ENCODE data around the gene VIT. TPM values are rescaled to one million over a fixed set of nuclear protein-coding genes. Genes with fewer than 3 reads are reported as not detected.

VIT gene
- total and polyA plus RNA-seq, 2 donors (not counting 1 experiment from before 2014, with no cell fraction given): 0.17 to 0.62 TPM

GRCh38 chr2:36781907-36782720, 85.6 kb downstream of the VIT start:
- no peaks in the 10 kb centered on the region for H3K79me2 ChIP-seq (ENCODE audit: control insufficient read depth, insufficient read depth, low read length)
- TF ChIP-seq, protein P1, sequence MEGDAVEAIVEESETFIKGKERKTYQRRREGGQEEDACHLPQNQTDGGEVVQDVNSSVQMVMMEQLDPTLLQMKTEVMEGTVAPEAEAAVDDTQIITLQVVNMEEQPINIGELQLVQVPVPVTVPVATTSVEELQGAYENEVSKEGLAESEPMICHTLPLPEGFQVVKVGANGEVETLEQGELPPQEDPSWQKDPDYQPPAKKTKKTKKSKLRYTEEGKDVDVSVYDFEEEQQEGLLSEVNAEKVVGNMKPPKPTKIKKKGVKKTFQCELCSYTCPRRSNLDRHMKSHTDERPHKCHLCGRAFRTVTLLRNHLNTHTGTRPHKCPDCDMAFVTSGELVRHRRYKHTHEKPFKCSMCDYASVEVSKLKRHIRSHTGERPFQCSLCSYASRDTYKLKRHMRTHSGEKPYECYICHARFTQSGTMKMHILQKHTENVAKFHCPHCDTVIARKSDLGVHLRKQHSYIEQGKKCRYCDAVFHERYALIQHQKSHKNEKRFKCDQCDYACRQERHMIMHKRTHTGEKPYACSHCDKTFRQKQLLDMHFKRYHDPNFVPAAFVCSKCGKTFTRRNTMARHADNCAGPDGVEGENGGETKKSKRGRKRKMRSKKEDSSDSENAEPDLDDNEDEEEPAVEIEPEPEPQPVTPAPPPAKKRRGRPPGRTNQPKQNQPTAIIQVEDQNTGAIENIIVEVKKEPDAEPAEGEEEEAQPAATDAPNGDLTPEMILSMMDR (conservative IDR thresholded peaks at IDR 0.05 in 1 of 2, IDR thresholded peaks at IDR 0.05 in 1 of 2; ENCODE audit: low read depth in 1 of 2, low read length in 2 of 2): no peak
- TF ChIP-seq EZH2 (IDR thresholded peaks at IDR 0.05; ENCODE audit: low read length, missing control alignments): no peak
- no peak overlapping the region for H3K4me2 ChIP-seq (ENCODE audit: extremely low read depth, insufficient read depth, low read length)
- no peak for DNase-seq (ENCODE audit: low read depth in 2 of 2)
- no peak overlapping the region for H3K27ac ChIP-seq (ENCODE audit: insufficient read depth, low read length)
- no peak overlapping the region for H3K4me3 ChIP-seq (replicated peaks in 1 of 4; ENCODE audit: control extremely low read depth in 1 of 4, insufficient read depth in 1 of 4, low read depth in 3 of 4, low read length in 4 of 4)
- no peaks in the 10 kb centered on the region for H3K4me1 ChIP-seq (ENCODE audit: control insufficient read depth, extremely low read depth, insufficient read depth, low read length)
- H3K36me3 ChIP-seq (ENCODE audit: control insufficient read depth, insufficient read depth, low read length): no peaks in the 10 kb centered on the region
- H2AFZ ChIP-seq (ENCODE audit: low read length): peak overlapping the region; percentile 42
- no peaks in the 10 kb centered on the region for H4K20me1 ChIP-seq (ENCODE audit: control insufficient read depth, extremely low read depth, insufficient read depth, low read length)
- no peak overlapping the region for H3K9ac ChIP-seq (ENCODE audit: insufficient read depth, low read length)
- H3K9me3 ChIP-seq (ENCODE audit: control insufficient read depth, insufficient read depth, low read depth, low read length): no peaks in the 10 kb centered on the region
- H3K27me3 ChIP-seq (ENCODE audit: control insufficient read depth, insufficient read depth, low read length): no peaks in the 10 kb centered on the region

GRCh38 chr2:36783246-36783645, 86.7 kb downstream of the VIT start:
- Histone ChIP-seq H3K4me1 (ENCODE audit: control insufficient read depth, extremely low read depth, insufficient read depth, low read length) (no peaks in the 10 kb centered on the region), H3K4me2 (ENCODE audit: extremely low read depth, insufficient read depth, low read length) (no peak overlapping the region), H3K36me3 (ENCODE audit: control insufficient read depth, insufficient read depth, low read length) (no peaks in the 10 kb centered on the region), H4K20me1 (ENCODE audit: control insufficient read depth, extremely low read depth, insufficient read depth, low read length) (no peaks in the 10 kb centered on the region), H2AFZ (ENCODE audit: low read length) (no peak overlapping the region), H3K79me2 (ENCODE audit: control insufficient read depth, insufficient read depth, low read length) (no peaks in the 10 kb centered on the region), H3K27me3 (ENCODE audit: control insufficient read depth, insufficient read depth, low read length) (no peaks in the 10 kb centered on the region), H3K9ac (ENCODE audit: insufficient read depth, low read length) (no peak overlapping the region), H3K4me3 (replicated peaks in 1 of 4; ENCODE audit: control extremely low read depth in 1 of 4, insufficient read depth in 1 of 4, low read depth in 3 of 4, low read length in 4 of 4) (no peak overlapping the region), H3K9me3 (ENCODE audit: control insufficient read depth, insufficient read depth, low read depth, low read length) (no peaks in the 10 kb centered on the region), H3K27ac (ENCODE audit: insufficient read depth, low read length) (no peak overlapping the region)
- no peak for DNase-seq (ENCODE audit: low read depth in 2 of 2)
- no peak for TF ChIP-seq EZH2 (IDR thresholded peaks at IDR 0.05; ENCODE audit: low read length, missing control alignments)
- TF ChIP-seq, protein P1 (conservative IDR thresholded peaks at IDR 0.05 in 1 of 2, IDR thresholded peaks at IDR 0.05 in 1 of 2; ENCODE audit: low read depth in 1 of 2, low read length in 2 of 2): no peak

DNA sequence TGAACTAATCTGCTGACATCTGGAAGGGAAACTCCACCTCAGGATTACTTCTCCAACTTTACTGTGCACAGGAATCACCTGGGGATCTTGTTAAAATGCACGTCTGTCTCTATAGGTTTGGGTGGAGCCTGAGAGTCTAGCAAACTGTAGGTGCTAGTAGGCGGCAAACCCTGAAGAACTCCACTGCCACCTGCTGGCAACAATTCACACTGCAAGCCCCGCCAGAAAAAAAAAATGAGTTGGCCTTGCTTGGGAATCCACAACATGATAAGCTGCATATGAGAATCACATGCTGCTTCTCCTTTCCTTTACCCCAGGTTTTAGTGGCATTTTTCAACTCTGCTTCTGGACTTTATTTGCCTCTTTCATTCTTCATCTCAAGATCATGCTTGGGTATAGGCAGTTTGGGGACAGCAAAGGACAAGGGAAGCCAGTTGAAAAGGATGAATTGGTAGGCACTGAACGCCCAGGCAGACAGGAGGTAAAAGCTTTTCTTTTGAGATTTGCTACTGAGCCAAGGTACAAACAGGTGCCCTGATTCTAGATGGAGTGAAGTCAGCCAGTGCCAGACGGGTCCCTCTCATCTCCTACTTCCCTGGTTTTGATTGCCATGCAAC, 88.8 kb downstream of the VIT start:
- Histone ChIP-seq H3K9ac (ENCODE audit: insufficient read depth, low read length) (no peak overlapping the region), H3K36me3 (ENCODE audit: control insufficient read depth, insufficient read depth, low read length) (no peaks in the 10 kb centered on the region), H3K79me2 (ENCODE audit: control insufficient read depth, insufficient read depth, low read length) (no peaks in the 10 kb centered on the region), H3K4me1 (ENCODE audit: control insufficient read depth, extremely low read depth, insufficient read depth, low read length) (no peaks in the 10 kb centered on the region), H3K27me3 (ENCODE audit: control insufficient read depth, insufficient read depth, low read length) (peaks cover 6% of the 10 kb centered on the region), H4K20me1 (ENCODE audit: control insufficient read depth, extremely low read depth, insufficient read depth, low read length) (no peaks in the 10 kb centered on the region), H3K27ac (ENCODE audit: insufficient read depth, low read length) (no peak overlapping the region), H3K9me3 (ENCODE audit: control insufficient read depth, insufficient read depth, low read depth, low read length) (no peaks in the 10 kb centered on the region), H3K4me3 (replicated peaks in 1 of 4; ENCODE audit: control extremely low read depth in 1 of 4, insufficient read depth in 1 of 4, low read depth in 3 of 4, low read length in 4 of 4) (no peak overlapping the region), H2AFZ (ENCODE audit: low read length) (no peak overlapping the region), H3K4me2 (ENCODE audit: extremely low read depth, insufficient read depth, low read length) (no peak overlapping the region)
- TF ChIP-seq EZH2 (IDR thresholded peaks at IDR 0.05; ENCODE audit: low read length, missing control alignments): no peak
- TF ChIP-seq, protein P1 (conservative IDR thresholded peaks at IDR 0.05 in 1 of 2, IDR thresholded peaks at IDR 0.05 in 1 of 2; ENCODE audit: low read depth in 1 of 2, low read length in 2 of 2): peak; percentile 97 to 98
- peak; percentile 50 to 62 for DNase-seq (ENCODE audit: low read depth in 2 of 2)
